ENCODE results near the gene FMO5. TPM values are rescaled to one million over a fixed set of nuclear protein-coding genes. Genes with fewer than 3 reads are reported as not detected.
"Not testable (repeated sequence)": the region's sequence is repeated elsewhere in the genome, so short reads cannot be mapped to it uniquely, and the experiment has no call there.

The FMO5 gene
- total RNA-seq, 4 donors from 2014 or later, result 1.2 to 2.9 (median 2.1) TPM

DNA sequence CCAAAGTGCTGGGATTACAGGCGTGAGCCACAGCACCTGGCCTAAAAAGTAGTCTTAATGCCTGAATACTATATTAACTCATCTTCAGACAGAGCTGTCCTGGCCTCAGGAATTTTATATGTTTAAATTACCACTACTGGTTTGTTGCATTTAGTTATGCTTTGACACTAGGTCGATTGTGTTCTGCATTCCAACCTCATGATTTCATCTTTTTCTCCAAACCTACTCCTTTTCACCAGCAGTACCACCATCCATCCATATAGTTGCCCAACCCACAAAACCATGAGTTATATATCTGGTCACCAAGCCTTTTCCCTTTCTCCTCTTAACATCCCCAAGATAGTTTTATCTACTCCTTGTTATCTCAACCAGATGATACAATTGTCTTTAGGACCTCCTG, 22.6 kb downstream of the FMO5 start:
- 73% methylated on average over 2 of the region's 2 CpGs for WGBS
- no peak for DNase-seq (ENCODE audit: extremely low spot score)
- TF ChIP-seq, protein P1, sequence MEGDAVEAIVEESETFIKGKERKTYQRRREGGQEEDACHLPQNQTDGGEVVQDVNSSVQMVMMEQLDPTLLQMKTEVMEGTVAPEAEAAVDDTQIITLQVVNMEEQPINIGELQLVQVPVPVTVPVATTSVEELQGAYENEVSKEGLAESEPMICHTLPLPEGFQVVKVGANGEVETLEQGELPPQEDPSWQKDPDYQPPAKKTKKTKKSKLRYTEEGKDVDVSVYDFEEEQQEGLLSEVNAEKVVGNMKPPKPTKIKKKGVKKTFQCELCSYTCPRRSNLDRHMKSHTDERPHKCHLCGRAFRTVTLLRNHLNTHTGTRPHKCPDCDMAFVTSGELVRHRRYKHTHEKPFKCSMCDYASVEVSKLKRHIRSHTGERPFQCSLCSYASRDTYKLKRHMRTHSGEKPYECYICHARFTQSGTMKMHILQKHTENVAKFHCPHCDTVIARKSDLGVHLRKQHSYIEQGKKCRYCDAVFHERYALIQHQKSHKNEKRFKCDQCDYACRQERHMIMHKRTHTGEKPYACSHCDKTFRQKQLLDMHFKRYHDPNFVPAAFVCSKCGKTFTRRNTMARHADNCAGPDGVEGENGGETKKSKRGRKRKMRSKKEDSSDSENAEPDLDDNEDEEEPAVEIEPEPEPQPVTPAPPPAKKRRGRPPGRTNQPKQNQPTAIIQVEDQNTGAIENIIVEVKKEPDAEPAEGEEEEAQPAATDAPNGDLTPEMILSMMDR (IDR thresholded peaks at IDR 0.05), result no peak
- TF ChIP-seq POLR2AphosphoS5 (IDR thresholded peaks at IDR 0.05), result no peak
- no peak for TF ChIP-seq EP300 (IDR thresholded peaks at IDR 0.05)
- TF ChIP-seq POLR2A (IDR thresholded peaks at IDR 0.05; ENCODE audit: low read depth), result no peak
- Histone ChIP-seq H3K4me1 (no peaks in the 10 kb centered on the region), H3K4me3 (no peak overlapping the region), H3K27ac (replicated peaks in 1 of 4) (no peak overlapping the region), H3K27me3 (no peaks in the 10 kb centered on the region), H3K36me3 (peaks cover 0 to 6% (median 2%) of the 10 kb centered on the region in 4 donors), H3K9me3 (no peaks in the 10 kb centered on the region)
- intact Hi-C loops (cut with DNase I), result no loop called here

DNA sequence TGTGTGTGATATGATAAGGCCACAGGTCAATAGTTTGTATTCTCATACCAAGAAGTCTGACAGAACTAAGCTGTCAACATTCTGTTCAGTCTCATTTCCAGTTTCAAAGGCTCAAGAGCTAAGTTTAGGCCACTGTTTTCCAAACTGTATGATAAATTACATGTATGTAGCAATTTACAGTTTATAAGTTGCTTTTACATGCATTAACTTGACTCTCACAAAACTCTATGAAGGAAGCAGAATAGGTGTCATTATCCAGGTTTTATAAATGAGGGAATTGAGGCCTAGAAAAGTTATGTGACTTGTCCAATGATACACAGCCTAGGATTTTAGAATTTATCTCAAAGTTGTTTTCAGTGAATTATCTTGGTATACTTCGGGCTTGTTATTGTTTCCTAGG, 23.4 kb downstream of the FMO5 start:
- no peaks in the 10 kb centered on the region for H3K9me3 ChIP-seq
- no peak for TF ChIP-seq POLR2AphosphoS5 (IDR thresholded peaks at IDR 0.05)
- no peak overlapping the region for H3K27ac ChIP-seq (replicated peaks in 1 of 4)
- peaks cover 0 to 6% (median 2%) of the 10 kb centered on the region in 4 donors for H3K36me3 ChIP-seq
- H3K27me3 ChIP-seq, result no peaks in the 10 kb centered on the region
- no peak for DNase-seq (ENCODE audit: extremely low spot score)
- intact Hi-C loops (cut with DNase I), result no loop called here
- H3K4me1 ChIP-seq, result no peaks in the 10 kb centered on the region
- 88% methylated on average over 1 of the region's 1 CpG for WGBS
- no peak overlapping the region for H3K4me3 ChIP-seq

DNA sequence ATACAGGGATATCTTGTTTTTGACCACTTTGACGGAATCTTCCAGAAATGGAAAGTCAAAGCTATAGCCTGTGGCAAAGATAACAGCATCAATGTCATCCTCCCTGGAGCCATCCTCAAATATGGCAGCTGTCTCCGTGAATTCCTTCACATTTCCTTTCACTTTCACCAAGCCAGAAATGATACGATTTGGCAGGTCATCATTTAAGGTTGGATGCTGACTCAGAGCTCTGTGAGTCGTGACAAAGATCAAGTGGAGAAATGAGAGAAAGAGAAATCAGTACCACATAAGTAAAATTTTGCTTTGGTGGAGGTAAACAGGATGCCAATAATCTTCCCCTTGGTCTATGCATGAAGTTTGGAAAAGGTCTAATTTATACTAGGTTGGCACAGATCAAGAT, 23.9 kb downstream of the FMO5 start:
- TF ChIP-seq POLR2AphosphoS5 (IDR thresholded peaks at IDR 0.05) (no peak), POLR2A (IDR thresholded peaks at IDR 0.05; ENCODE audit: low read depth) (no peak)
- intact Hi-C loops (cut with DNase I), result no loop called here

DNA sequence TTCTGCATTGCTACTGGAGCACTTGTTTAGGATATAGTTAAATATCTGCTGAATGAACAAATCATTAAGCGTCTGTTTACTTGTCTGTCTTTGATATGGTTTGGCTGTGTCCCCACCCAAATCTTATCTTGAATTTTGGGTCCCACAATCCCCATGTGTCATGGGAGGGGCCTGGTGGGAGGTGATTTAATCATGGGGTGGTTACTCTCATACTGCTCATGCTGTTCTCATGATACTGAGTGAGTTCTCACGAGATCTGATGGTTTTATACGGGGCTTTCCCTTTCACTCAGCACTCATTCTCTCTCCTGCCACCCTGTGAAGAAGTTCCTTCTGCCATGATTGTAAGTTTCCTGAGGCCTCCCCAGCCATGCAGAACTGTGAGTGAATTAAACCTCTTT, 27.8 kb downstream of the FMO5 start:
- H3K36me3 ChIP-seq; H3K9me3 ChIP-seq; DNase-seq (ENCODE audit: extremely low spot score); intact Hi-C loops (cut with DNase I); H3K27me3 ChIP-seq; H3K27ac ChIP-seq (replicated peaks in 1 of 4); H3K4me1 ChIP-seq; H3K4me3 ChIP-seq: not testable (repeated sequence)
- 93% methylated on average over 3 of the region's 3 CpGs for WGBS

More for the DNA sequence above, 23.9 kb downstream of the FMO5 start:
- WGBS, result 81% methylated on average over 4 of the region's 4 CpGs
- no peak overlapping the region for H3K4me3 ChIP-seq
- no peak for DNase-seq (ENCODE audit: extremely low spot score)
- no peaks in the 10 kb centered on the region for H3K9me3 ChIP-seq
- H3K4me1 ChIP-seq, result no peaks in the 10 kb centered on the region
- H3K27me3 ChIP-seq, result no peaks in the 10 kb centered on the region
- H3K36me3 ChIP-seq, result peaks cover 0 to 6% (median 2%) of the 10 kb centered on the region in 4 donors
- no peak overlapping the region for H3K27ac ChIP-seq (replicated peaks in 1 of 4)

DNA sequence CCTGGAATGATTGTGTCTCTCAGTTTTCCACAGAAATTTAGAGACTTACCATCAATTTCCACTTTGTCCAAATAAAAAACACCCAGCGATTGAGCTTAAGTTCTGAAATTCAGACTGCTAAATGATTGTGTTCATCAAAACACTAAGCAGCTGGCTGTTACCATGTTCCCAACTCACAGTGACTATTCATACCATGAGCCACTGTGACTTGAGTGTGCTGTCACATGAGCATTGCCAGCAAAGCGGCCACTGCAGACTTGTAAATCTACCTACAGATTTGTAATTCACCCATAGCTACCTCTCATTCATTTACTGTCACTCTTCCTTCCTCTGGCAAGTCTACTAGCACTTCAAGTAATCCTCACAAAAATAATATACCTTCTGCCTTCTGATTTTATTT, 35.6 kb downstream of the FMO5 start:
- Histone ChIP-seq H3K36me3 (no peaks in the 10 kb centered on the region), H3K9me3 (no peaks in the 10 kb centered on the region), H3K27me3 (no peaks in the 10 kb centered on the region), H3K4me1 (no peaks in the 10 kb centered on the region), H3K27ac (replicated peaks in 1 of 4) (no peak overlapping the region), H3K4me3 (no peak overlapping the region)
- intact Hi-C loops (cut with DNase I), result no loop called here
- no peak for TF ChIP-seq EP300 (IDR thresholded peaks at IDR 0.05)
- no peak for TF ChIP-seq POLR2A (IDR thresholded peaks at IDR 0.05; ENCODE audit: low read depth)
- no peak for TF ChIP-seq POLR2AphosphoS5 (IDR thresholded peaks at IDR 0.05)
- TF ChIP-seq, protein P1 (IDR thresholded peaks at IDR 0.05), result no peak
- DNase-seq (ENCODE audit: extremely low spot score), result no peak
- 93% methylated on average over 2 of the region's 2 CpGs for WGBS

DNA sequence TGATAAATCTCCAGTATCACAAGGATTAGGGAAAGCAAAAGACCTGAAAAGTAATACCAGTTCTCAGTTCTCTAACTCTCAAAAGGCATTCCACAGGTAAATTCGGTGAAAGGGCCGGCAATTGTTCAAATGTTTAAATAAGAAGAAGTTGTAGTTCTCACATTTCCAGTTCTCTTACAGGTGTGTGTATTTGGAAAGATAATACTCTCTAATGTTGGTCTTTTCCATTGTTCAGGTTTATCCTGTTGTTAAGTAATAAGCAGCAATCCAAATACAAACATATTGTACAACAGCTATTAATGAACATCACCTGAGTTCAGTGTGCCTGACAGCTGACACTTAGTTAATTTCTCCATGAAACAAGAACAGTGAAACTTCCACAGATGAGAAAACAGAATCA, 39.7 kb downstream of the FMO5 start:
- no peak overlapping the region for H3K4me3 ChIP-seq
- no peak for DNase-seq (ENCODE audit: extremely low spot score)
- no peaks in the 10 kb centered on the region for H3K36me3 ChIP-seq
- TF ChIP-seq POLR2AphosphoS5 (IDR thresholded peaks at IDR 0.05) (no peak), EP300 (IDR thresholded peaks at IDR 0.05) (no peak), POLR2A (IDR thresholded peaks at IDR 0.05; ENCODE audit: low read depth) (no peak)
- TF ChIP-seq, protein P1 (IDR thresholded peaks at IDR 0.05), result no peak
- intact Hi-C loops (cut with DNase I), result no loop called here
- H3K9me3 ChIP-seq, result no peaks in the 10 kb centered on the region
- H3K27me3 ChIP-seq, result no peaks in the 10 kb centered on the region
- WGBS, result 87% methylated on average over 2 of the region's 2 CpGs
- H3K27ac ChIP-seq (replicated peaks in 1 of 4), result no peak overlapping the region
- H3K4me1 ChIP-seq, result no peaks in the 10 kb centered on the region

All from esophagus muscularis mucosa (tissue), 4 donors.